H1 (cell line): ENCODE data around the gene FAM184B. TPM values are rescaled to one million over a fixed set of nuclear protein-coding genes. Genes with fewer than 3 reads are reported as not detected.

ENCODE experiments used
- CTCF ChIA-PET: fragments of 300-600 bp; sonication (Branson Sonifier 250); formaldehyde crosslinking; loops from one replicate; lab custom pipeline; 2021; ENCODE audit not compliant: partially characterized antibody; lab: Charles Lee
- POLR2A ChIA-PET: fragments of 300-600 bp; sonication (Branson Sonifier 250); formaldehyde crosslinking; loops from one replicate; lab custom pipeline; 2021; ENCODE audit warnings: inconsistent platforms; ENCODE audit not compliant: partially characterized antibody; lab: Charles Lee
- DNase-seq, 2 experiments: peaks; one replicate each; pipeline versions ENCODE4 v3.0.0 to v3.0.0-alpha.2; 2010 to 2022; ENCODE audit warnings: low spot score in 2 of 2, low read depth in 1 of 2, mixed read lengths in 1 of 2
- FAIRE-seq: peaks from 2 replicates; lab custom pipeline; 2011; peaks lifted over from hg19 to GRCh38; lab: Jason Lieb, UNC
- H2AFZ ChIP-seq: 2 replicates; pipeline ENCODE4 v1.8.1; 2012; ENCODE audit warnings: low read length, inconsistent platforms
- H2AK5ac ChIP-seq: 2 replicates; pipeline ENCODE4 v1.6.1; 2013; ENCODE audit warnings: low read depth, low read length
- H2BK120ac ChIP-seq: replicated peaks from 2 replicates; pipeline ENCODE3; 2013; ENCODE audit warnings: low read depth, low read length, inconsistent platforms
- H2BK12ac ChIP-seq: 2 replicates; pipeline ENCODE4 v1.6.1; 2013; ENCODE audit warnings: low read depth, low read length
- H2BK15ac ChIP-seq: 2 replicates; pipeline ENCODE4 v1.6.1; 2013; ENCODE audit warnings: low read length
- H2BK20ac ChIP-seq: 2 replicates; pipeline ENCODE4 v1.6.1; 2013; ENCODE audit warnings: low read length
- H2BK5ac ChIP-seq: 2 replicates; pipeline ENCODE4 v1.6.1; 2013; ENCODE audit warnings: low read depth, low read length
- H3K14ac ChIP-seq: 2 replicates; pipeline ENCODE4 v1.6.1; 2013; ENCODE audit warnings: inconsistent platforms; ENCODE audit not compliant: insufficient read length
- H3K18ac ChIP-seq: 2 replicates; pipeline ENCODE4 v1.6.1; 2013; ENCODE audit warnings: low read length; ENCODE audit errors: extremely low read depth
- H3K23ac ChIP-seq: 2 replicates; pipeline ENCODE4 v1.6.1; 2013; ENCODE audit warnings: inconsistent platforms; ENCODE audit not compliant: insufficient read length
- H3K23me2 ChIP-seq: 2 replicates; pipeline ENCODE4 v1.6.1; 2013; ENCODE audit warnings: low read depth, low read length
- H3K27ac ChIP-seq: 2 replicates; pipeline ENCODE4 v1.6.1; 2011; ENCODE audit warnings: low read depth, low read length, inconsistent platforms
- H3K27me3 ChIP-seq, 4 experiments: replicated peaks in 1 of 4; 1 replicate in 1 of 4; 2 replicates in 3 of 4; pipeline versions ENCODE4 v1.6.1 to v1.8.1; 2011 to 2013; ENCODE audit warnings: low read length in 3 of 4, mild to moderate bottlenecking in 3 of 4, inconsistent platforms in 2 of 4, mixed read lengths in 2 of 4, moderate library complexity in 1 of 4; ENCODE audit not compliant: control insufficient read depth in 3 of 4, insufficient read depth in 3 of 4; ENCODE audit errors: extremely low read depth in 1 of 4
- H3K36me3 ChIP-seq, 4 experiments: 2 replicates each; pipeline versions ENCODE4 v1.6.1 to v1.8.1; 2011 to 2013; ENCODE audit warnings: mild to moderate bottlenecking in 4 of 4, low read length in 3 of 4, moderate library complexity in 2 of 4, control low read depth in 1 of 4, inconsistent platforms in 1 of 4; ENCODE audit not compliant: insufficient read depth in 4 of 4, control insufficient read depth in 2 of 4
- H3K4ac ChIP-seq: replicated peaks from 2 replicates; pipeline ENCODE3; 2013; ENCODE audit warnings: low read length, low read depth, mixed read lengths, inconsistent platforms; ENCODE audit not compliant: insufficient read length
- H3K4me1 ChIP-seq, 4 experiments: replicated peaks in 1 of 4; 1 replicate in 1 of 4; 2 replicates in 3 of 4; pipeline versions ENCODE4 v1.6.1 to v1.8.1; 2011 to 2013; ENCODE audit warnings: low read length in 3 of 4, inconsistent platforms in 2 of 4, mixed read lengths in 1 of 4; ENCODE audit not compliant: insufficient read depth in 4 of 4, control insufficient read depth in 3 of 4
- H3K4me2 ChIP-seq, 2 experiments: 2 replicates each; pipeline versions ENCODE4 v1.6.1 to v1.8.1; 2011 to 2013; ENCODE audit warnings: low read depth in 2 of 2, low read length in 2 of 2, control low read depth in 1 of 2, inconsistent platforms in 1 of 2, mild to moderate bottlenecking in 1 of 2; ENCODE audit not compliant: insufficient read depth in 1 of 2
- H3K4me3 ChIP-seq, 4 experiments: fragments of 200-600, 300-600 bp in 1 of 4; sonication (generic), shearing (Covaris generic), sonication (Bioruptor Twin) in 1 of 4; 2 replicates each; pipeline versions ENCODE4 v1.5.1 to v1.8.1; 2011 to 2016; ENCODE audit warnings: low read length in 4 of 4, low read depth in 3 of 4, control low read depth in 2 of 4, inconsistent platforms in 2 of 4, mild to moderate bottlenecking in 2 of 4, mixed read lengths in 1 of 4, moderate library complexity in 1 of 4; ENCODE audit not compliant: insufficient read depth in 2 of 4; ENCODE audit errors: extremely low read depth in 1 of 4
- H3K56ac ChIP-seq: replicated peaks from 2 replicates; pipeline ENCODE3; 2013; ENCODE audit warnings: low read depth, mild to moderate bottlenecking, mixed read lengths, low read length, inconsistent platforms; ENCODE audit not compliant: insufficient read length
- H3K79me1 ChIP-seq: 2 replicates; pipeline ENCODE4 v1.6.1; 2013; ENCODE audit warnings: low read depth, low read length, control low read depth
- H3K79me2 ChIP-seq, 2 experiments: 2 replicates each; pipeline versions ENCODE4 v1.6.1 to v1.8.1; 2012 to 2013; ENCODE audit warnings: low read length in 2 of 2, mild to moderate bottlenecking in 2 of 2, inconsistent platforms in 1 of 2; ENCODE audit not compliant: insufficient read depth in 2 of 2, control insufficient read depth in 1 of 2
- H3K9ac ChIP-seq, 4 experiments: replicated peaks in 1 of 4; 1 replicate in 1 of 4; 2 replicates in 3 of 4; pipeline versions ENCODE4 v1.6.1 to v1.8.1; 2011 to 2013; ENCODE audit warnings: low read depth in 3 of 4, low read length in 3 of 4, control low read depth in 2 of 4, mild to moderate bottlenecking in 2 of 4, moderate library complexity in 2 of 4, inconsistent platforms in 1 of 4; ENCODE audit errors: extremely low read depth in 1 of 4
- H3K9me3 ChIP-seq, 2 experiments: 2 replicates each; pipeline versions ENCODE4 v1.6.1 to v1.8.1; 2012 to 2013; ENCODE audit warnings: mild to moderate bottlenecking in 2 of 2, moderate library complexity in 2 of 2, control low read depth in 1 of 2, inconsistent platforms in 1 of 2, low read depth in 1 of 2, low read length in 1 of 2, mixed read lengths in 1 of 2; ENCODE audit not compliant: insufficient read depth in 2 of 2
- H4K20me1 ChIP-seq, 2 experiments: replicated peaks in 1 of 2; 2 replicates each; pipeline versions ENCODE3 to v1.8.1; 2011 to 2013; ENCODE audit warnings: inconsistent platforms in 2 of 2, low read length in 2 of 2, mild to moderate bottlenecking in 1 of 2; ENCODE audit not compliant: insufficient read depth in 2 of 2, control insufficient read depth in 1 of 2
- H4K5ac ChIP-seq: 2 replicates; pipeline ENCODE4 v1.6.1; 2013; ENCODE audit warnings: low read length, low read depth, mixed read lengths, inconsistent platforms; ENCODE audit not compliant: insufficient read length
- H4K8ac ChIP-seq: 2 replicates; pipeline ENCODE4 v1.8.0; 2013; ENCODE audit warnings: mild to moderate bottlenecking, moderate library complexity, low read length, inconsistent platforms; ENCODE audit not compliant: insufficient read depth; ENCODE audit errors: extremely low read depth
- H4K91ac ChIP-seq: replicated peaks from 2 replicates; pipeline ENCODE3; 2013; ENCODE audit warnings: low read length, mixed read lengths, inconsistent platforms; ENCODE audit not compliant: insufficient read length
- BACH1 ChIP-seq: IDR thresholded peaks from 2 replicates; pipeline ENCODE4 v1.6.1; 2012; ENCODE audit warnings: low read length, improper control_type of control experiment
- JUND ChIP-seq: IDR thresholded peaks from 2 replicates; pipeline ENCODE4 v1.6.1; 2011; ENCODE audit warnings: mild to moderate bottlenecking, improper control_type of control experiment, low read length
- SAP30 ChIP-seq: fragments of 300-600 bp; sonication (generic); IDR thresholded peaks from 2 replicates; pipeline ENCODE4 v1.7.1; 2012; ENCODE audit warnings: low read length, moderate library complexity, mild to moderate bottlenecking, inconsistent platforms; ENCODE audit not compliant: insufficient read depth, insufficient replicate concordance
- WGBS, 2 experiments: shearing (Covaris generic) in 1 of 2; methylation state at CpG; one replicate each; pipeline versions ENCODE4 v1.1.6 to v1.1.7; 2013 to 2015; ENCODE audit warnings: low lambda C conversion rate in 2 of 2, mixed read lengths in 2 of 2, inconsistent platforms in 1 of 2, low coverage in 1 of 2, missing lambda C conversion rate in 1 of 2; ENCODE audit not compliant: insufficient replicate concordance in 2 of 2, insufficient coverage in 1 of 2, insufficient read length in 1 of 2; ENCODE audit errors: extremely low coverage in 1 of 2, missing lambda C conversion rate in 1 of 2; 5-methylcytosine and 5-hydroxymethylcytosine counted together
- polyA plus RNA-seq, 7 experiments: library from polyadenylated mRNA; depleted of rRNA in 3 of 7; stranded (reverse) in 5 of 7; unstranded in 2 of 7; fragments of >200 nt in 5 of 7; fragments of 200-250 nt in 2 of 7; gene quantifications; 1 replicate in 5 of 7; 2 replicates in 1 of 7; 4 replicates in 1 of 7; pipeline versions ENCODE4 v1.2.1 to v1.2.3, GENCODE V29; 2011 to 2013; ENCODE audit warnings: missing spikeins in 2 of 7, mixed read lengths in 2 of 7
- total RNA-seq: library from RNA; stranded (reverse); fragmentation: NEBNext Ultra II Directional; extraction: Animal tissue kit (Norgen Biotek cat#: 25700); gene quantifications from 2 replicates; pipeline ENCODE4 v1.2.1, GENCODE V29; 2021

Gene FAM184B
- total and polyA plus RNA-seq, 2 of the 8 experiments (the other 6 are each of a cell fraction or from before 2014, with no cell fraction given), result 0.05 to 0.39 TPM

DNA sequence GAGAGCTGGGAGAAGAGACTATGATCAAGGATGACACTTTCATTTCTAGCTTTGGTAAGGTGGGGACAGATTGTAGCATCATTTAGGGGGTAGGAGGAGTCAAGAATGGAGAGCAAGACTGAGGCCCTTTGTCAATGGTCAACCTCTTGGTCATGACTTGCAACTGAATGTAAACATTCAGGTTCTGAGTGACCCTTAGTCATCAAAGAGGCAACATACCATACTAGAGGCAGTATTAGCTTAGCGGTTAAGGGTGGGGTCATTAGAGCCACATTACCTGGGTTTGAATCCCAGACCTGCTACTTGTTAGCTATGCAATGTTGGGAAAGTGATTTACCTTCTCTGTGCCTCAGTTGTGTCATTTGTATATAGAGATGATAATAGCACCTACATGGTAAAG lies 90.5 kb downstream of the FAM184B start:
- no peak overlapping the region for H3K4me3 ChIP-seq
- H4K20me1 ChIP-seq, result no peaks in the 10 kb centered on the region
- ChIA-PET CTCF (interaction anchor here (0.7 to 1.2 kb wide), 4 partner anchors 14 to 142 kb away, joined by 3 to 4 read pairs (median 3); no protein-coding TSS in a partner anchor), POLR2A (no interaction called here)
- H3K79me1 ChIP-seq, result no peaks in the 10 kb centered on the region
- no peak overlapping the region for H2AFZ ChIP-seq
- no peak overlapping the region for H2BK15ac ChIP-seq
- H3K79me2 ChIP-seq, result no peaks in the 10 kb centered on the region
- H3K9me3 ChIP-seq, result no peaks in the 10 kb centered on the region
- no peak overlapping the region for H4K91ac ChIP-seq
- H4K5ac ChIP-seq, result no peak overlapping the region
- no peak overlapping the region for H2BK120ac ChIP-seq
- H4K8ac ChIP-seq, result no peak overlapping the region
- H3K27me3 ChIP-seq, result no peaks in the 10 kb centered on the region
- H3K4me1 ChIP-seq, result no peaks in the 10 kb centered on the region
- H3K18ac ChIP-seq, result no peak overlapping the region
- H3K56ac ChIP-seq, result no peak overlapping the region
- no peak overlapping the region for H3K23ac ChIP-seq
- FAIRE-seq (no peak), DNase-seq (no peak)
- H3K23me2 ChIP-seq, result no peaks in the 10 kb centered on the region; the same call in 1 of the 2 replicates
- H2BK12ac ChIP-seq, result no peak overlapping the region
- H3K4me2 ChIP-seq, result no peak overlapping the region
- H2BK20ac ChIP-seq, result no peak overlapping the region
- no peak overlapping the region for H2AK5ac ChIP-seq
- no peak overlapping the region for H2BK5ac ChIP-seq
- no peak overlapping the region for H3K27ac ChIP-seq
- H3K4ac ChIP-seq, result no peak overlapping the region
- no peaks in the 10 kb centered on the region for H3K36me3 ChIP-seq
- H3K14ac ChIP-seq, result no peak overlapping the region
- H3K9ac ChIP-seq, result no peak overlapping the region
- 95% methylated on average over 1 of the region's 1 CpG; no CpG with 5 or more reads in 1 of the 2 experiments for WGBS, 2 experiments
- TF ChIP-seq JUND (no peak), SAP30 (no peak), BACH1 (no peak)
